Stimulated activated CD4-positive, alpha-beta T cell treated with anti-CD3 and anti-CD28 coated beads, Interleukin-4, amount 100 ng/mL, for 24 hours (primary cell): ENCODE results near the gene PROCA1.
"Not testable (repeated sequence)": the region's sequence is repeated elsewhere in the genome, so short reads cannot be mapped to it uniquely, and the experiment has no call there.

ENCODE experiments used
- DNase-seq: peaks from one replicate; pipeline ENCODE4 v3.0.0-alpha.2; 2020

The PROCA1 gene

GRCh38 chr17:28725660-28726225, 14.1 kb upstream of the PROCA1 start:
- DNase-seq = peak; percentile 68

DNA sequence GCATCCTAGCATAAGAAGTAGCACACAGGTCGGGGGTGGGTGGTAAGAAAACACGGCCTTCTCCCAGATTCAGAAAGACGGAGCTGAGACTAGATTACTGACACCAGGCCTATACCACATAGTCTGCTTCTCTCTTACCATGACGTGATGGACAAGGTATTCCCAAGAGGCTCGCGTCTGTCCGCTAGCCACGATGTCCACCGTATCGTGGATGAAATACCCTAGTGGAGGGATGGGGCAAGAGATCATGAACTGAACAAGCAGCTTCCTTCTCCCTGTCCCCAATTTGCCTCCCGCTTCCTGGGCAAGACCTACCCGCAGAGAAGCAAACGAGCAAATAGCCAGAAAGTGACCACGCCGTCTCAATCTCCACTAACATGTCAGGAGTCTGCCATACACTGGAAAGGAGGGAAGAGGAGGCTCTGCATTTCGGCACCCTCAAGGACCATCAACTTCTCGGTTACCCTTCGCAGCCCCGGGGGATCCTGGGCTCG, 13.5 kb upstream of the PROCA1 start:
- peak; percentile 46 for DNase-seq

GRCh38 chr17:28724500-28725165, 12.9 kb upstream of the PROCA1 start:
- DNase-seq = no peak

GRCh38 chr17:28723836-28724499, 12.3 kb upstream of the PROCA1 start:
- not testable (repeated sequence) for DNase-seq

DNA sequence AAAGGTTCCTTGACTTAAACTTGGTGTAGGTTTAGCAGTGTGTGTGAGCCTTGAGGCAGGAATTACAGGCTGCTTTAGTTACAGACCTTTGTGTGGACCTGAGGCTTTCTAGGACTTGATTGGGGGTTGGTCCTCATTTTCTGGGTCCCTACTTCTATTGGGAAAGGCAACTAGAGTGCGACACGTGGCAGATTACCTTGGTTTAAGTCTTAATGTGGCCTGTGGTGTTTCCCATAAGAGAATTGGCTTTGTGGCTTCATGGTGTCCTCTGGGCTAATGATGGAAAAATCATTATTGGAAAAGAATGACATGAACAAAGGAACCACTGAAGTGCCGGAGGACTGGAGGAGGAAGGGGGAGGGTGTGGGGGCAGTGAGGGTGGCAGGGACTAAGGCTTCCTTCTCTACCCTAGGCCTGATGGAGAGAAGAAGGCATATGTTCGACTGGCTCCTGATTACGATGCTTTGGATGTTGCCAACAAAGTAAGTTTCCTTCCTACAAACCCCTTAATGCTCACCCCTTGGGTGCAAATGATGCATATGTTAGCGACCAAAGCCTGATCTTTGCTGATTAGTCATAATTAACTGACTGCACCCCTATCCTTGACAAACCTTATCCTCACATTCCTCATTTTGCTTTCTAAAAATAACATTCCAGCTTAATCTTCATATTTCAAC, 11.6 kb upstream of the PROCA1 start:
- DNase-seq = no peak

- no peak for DNase-seq
Observed at GRCh38 chr17:28722417-28723158, 10.9 kb upstream of the PROCA1 start.

DNA sequence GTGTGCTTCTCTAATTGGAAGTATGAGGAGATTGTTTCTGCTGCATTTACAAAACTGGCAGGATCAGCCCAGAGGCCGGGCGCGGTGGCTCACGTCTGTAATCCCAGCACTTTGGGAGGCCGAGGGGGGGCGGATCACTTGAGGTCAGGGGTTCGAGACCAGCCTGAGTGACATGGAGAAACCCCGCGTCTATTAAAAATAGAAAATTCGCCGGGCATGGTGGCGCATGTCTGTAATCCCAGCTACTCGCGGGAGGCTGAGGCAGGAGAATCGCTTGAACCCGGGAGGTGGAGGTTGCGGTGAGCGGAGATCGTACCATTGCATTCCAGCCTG, 9.3 kb upstream of the PROCA1 start:
- not testable (repeated sequence) for DNase-seq

- DNase-seq = peak; percentile 62
Observed at GRCh38 chr17:28720247-28720996, 8.7 kb upstream of the PROCA1 start.

DNA sequence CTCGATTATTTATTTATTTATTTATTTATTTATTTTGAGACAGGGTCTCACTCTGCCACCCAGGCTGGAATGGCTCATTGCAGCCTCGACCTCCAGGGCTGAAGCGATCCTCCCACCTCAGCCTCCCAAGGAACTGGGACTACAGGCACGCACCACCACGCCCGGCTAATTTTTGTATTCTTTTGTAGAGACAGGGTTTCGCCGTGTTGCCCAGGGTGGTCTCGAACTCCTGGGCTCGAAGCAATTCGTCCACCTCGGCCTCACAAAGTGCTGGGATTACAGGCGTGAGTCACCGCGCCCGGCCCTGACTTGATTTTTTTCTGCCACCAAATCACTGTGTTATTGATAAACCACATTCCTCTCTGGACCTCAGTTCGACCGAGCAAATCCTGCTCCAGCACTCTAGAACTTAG, 7.3 kb upstream of the PROCA1 start:
- no peak for DNase-seq

- no peak for DNase-seq
Observed at GRCh38 chr17:28718333-28719020, 6.8 kb upstream of the PROCA1 start.

- no peak for DNase-seq
Observed at GRCh38 chr17:28717578-28718332, 6.1 kb upstream of the PROCA1 start, which contains the start of gene RAB34. TSS of gene RAB34 (minus strand) at chr17:28717868. CDS start at chr17:28717266, 602 bp downstream.

DNA sequence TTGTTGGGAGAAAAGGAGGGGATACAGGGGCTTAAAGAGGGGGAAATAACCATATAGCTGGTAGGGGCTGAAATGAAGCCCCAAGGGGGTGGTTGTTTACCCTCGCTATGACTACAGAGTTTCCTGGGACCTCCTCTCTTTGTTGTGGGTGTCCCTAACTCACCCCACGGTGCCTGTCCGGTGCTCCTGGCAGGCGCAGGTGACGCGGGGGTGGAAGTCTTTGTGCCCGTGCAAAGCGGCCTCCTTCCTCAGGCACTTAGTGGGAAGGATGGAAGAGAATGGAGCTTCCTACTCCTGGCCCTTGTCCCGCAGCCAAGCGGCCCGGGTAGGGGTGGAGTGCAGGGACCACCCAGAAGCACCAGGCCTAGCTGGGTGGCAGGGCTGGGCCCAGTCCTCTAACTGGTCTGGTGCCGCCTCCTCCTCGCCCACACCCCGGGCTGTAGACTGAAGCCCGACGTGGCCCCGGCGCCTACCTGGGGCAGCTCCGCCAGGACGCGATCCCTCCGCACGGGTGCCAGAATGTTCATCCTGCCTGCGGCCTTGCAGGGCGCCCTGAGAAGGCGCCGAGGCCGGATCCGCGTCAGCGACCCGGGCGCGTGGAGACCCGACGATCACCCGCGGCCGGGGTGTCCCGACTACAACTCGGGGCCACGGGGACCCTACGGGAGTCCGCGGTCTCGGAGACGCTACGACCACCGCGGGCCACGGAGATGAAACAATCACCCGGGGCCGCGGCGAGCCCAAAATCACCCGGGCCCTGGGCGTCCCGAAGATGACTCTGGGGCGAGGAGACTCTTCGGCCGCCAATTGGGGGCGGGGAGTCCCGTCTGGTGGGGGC, 5.3 kb upstream of the PROCA1 start:
- no peak for DNase-seq

- no peak for DNase-seq
Observed at GRCh38 chr17:28715217-28715616, 3.5 kb upstream of the PROCA1 start.

DNA sequence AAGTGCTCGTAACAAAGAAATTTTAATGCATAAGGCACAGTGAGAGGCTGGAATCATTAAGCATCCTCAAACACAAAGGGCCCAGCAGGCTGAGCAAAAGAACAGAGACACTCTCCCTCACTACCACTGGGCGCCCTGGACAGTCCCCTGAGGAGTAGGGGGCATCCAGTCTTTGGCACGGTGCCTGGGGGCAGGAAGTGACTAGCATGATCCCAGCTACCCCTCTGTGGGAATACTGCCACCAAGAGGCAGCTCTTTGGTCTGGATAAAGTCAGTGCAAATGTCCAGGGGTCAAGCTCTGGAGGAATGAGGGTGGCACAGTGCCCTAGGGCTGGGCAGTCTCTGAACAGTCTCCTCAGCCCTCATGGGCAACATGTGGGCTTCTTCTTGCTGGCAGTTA, 2.6 kb upstream of the PROCA1 start:
- DNase-seq = no peak

- no peak for DNase-seq
Observed at GRCh38 chr17:28712705-28713415, 1.2 kb upstream of the PROCA1 start.

- peak; percentile 73 for DNase-seq
Observed at GRCh38 chr17:28712032-28712704, 480 bp upstream of the PROCA1 start.

DNA sequence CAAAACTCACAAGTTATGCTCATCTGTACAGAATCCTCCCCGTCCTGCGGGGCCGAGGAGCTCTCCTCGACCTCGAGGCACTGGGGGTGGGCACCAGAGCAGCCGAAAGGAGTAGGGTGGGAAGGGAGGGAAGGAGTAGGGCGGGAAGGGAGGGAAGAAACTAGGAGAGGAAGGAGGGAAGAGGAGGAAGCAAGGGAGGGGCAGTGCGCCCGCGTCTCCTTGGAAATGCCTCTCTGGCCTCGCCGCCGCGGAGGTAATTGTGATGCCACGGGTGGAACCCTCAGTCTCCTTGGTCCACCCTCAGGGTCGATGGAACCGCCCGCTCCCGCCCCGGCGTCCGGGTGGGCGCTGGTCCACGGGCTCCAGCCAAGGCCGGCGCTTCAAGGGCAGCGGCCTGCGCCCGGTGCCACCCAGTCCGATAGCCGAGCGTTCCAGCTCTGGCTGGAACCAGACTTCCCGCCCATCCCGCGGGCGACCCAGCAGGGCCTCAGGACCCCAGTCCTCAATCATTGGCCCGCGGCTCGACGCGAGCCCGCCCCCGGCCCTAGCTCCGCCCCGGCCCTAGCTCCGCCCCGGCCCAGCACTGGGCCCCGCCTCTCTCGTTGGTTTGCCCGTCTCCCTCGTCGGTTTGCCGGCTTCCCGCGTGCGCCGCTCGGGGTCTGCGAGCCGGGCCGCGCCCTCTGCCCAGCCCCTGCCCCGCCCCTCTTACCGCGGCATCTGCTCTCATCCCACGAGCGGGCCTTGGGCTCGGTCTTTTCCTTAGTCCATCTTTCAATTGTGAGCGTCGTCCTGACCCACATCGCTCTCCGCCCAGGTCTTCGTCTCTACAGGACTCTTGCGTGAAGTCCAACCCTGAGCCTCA, 596 bp downstream of the PROCA1 start:
- DNase-seq = peak; percentile 88

DNA sequence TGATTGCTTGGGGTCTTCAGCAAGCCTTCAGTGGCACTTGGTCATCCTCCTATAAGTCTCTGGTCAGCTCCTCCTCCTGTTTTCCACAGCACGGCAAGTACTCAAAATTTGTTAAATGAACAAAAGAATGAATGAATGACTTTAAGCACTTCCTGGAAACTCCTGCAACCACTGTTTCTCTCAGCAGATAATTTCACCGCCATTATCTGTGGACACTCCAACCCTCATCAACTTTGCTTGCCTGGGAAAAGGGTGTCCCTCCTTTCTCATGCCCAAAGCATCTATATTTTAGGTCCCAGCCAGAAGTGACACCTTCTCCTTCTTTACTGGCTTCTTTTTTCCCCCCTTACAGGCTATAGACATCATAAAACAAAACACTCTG, 4.4 kb downstream of the PROCA1 start:
- DNase-seq = no peak
